ENCODE measurements around the gene ORAI3. TPM values are rescaled to one million over a fixed set of nuclear protein-coding genes. Genes with fewer than 3 reads are reported as not detected.

Gene ORAI3
- total RNA-seq, 1 experiment from 2014 or later, result 9.0 TPM

GRCh38 chr16:30947541-30947858, 1.4 kb upstream of the ORAI3 start:
- no peak for ATAC-seq
- H2AFZ ChIP-seq (ENCODE audit: low read depth, low read length, poor library complexity, severe bottlenecking), result no peak overlapping the region
- H3K4me2 ChIP-seq (ENCODE audit: low read length), result no peak overlapping the region
- no peaks in the 10 kb centered on the region for H3K27me3 ChIP-seq (ENCODE audit: insufficient read depth, low read length)
- ChIA-PET RAD21 (ENCODE audit: low non-redundant PET in 1 of 2, low total read pairs in 2 of 2, uncharacterized antibody in 2 of 2, unreplicated experiment in 2 of 2) (no interaction called here), CTCF (no interaction called here), POLR2A (no interaction called here)
- no peak overlapping the region for H3K9ac ChIP-seq (ENCODE audit: low read length)
- H3K36me3 ChIP-seq (ENCODE audit: control insufficient read depth in 1 of 2, insufficient read depth in 2 of 2, low read length in 2 of 2), result peaks cover 14 to 16% of the 10 kb centered on the region in 2 experiments
- TF ChIP-seq ZNF274 (IDR thresholded peaks at IDR 0.05; ENCODE audit: low read depth, low read length) (no peak), CEBPB (IDR thresholded peaks at IDR 0.05; ENCODE audit: low read depth) (no peak), REST (IDR thresholded peaks at IDR 0.05; ENCODE audit: low read depth) (no peak), CTCF (IDR thresholded peaks at IDR 0.05 in 2 of 3, conservative IDR thresholded peaks at IDR 0.05 in 1 of 3; ENCODE audit: borderline replicate concordance in 1 of 3, insufficient read depth in 1 of 3, low read depth in 2 of 3, low read length in 2 of 3) (no peak), SP1 (IDR thresholded peaks at IDR 0.05; ENCODE audit: low read depth) (no peak), POLR2A (IDR thresholded peaks at IDR 0.05; ENCODE audit: borderline replicate concordance, extremely low read depth, insufficient read depth, insufficient read length) (no peak), ZBTB33 (IDR thresholded peaks at IDR 0.05; ENCODE audit: extremely low read depth, insufficient replicate concordance, low read length) (no peak), EZH2 (IDR thresholded peaks at IDR 0.05) (no peak), YY1 (IDR thresholded peaks at IDR 0.05; ENCODE audit: extremely low read depth, insufficient replicate concordance, low read depth, low read length) (no peak), SRF (IDR thresholded peaks at IDR 0.05; ENCODE audit: low read depth) (no peak), EZH2phosphoT487 (IDR thresholded peaks at IDR 0.05; ENCODE audit: borderline replicate concordance) (no peak), POLR2AphosphoS5 (IDR thresholded peaks at IDR 0.05; ENCODE audit: low read depth, low read length) (no peak), ELF1 (IDR thresholded peaks at IDR 0.05; ENCODE audit: borderline replicate concordance, low read depth) (no peak), CBX3 (IDR thresholded peaks at IDR 0.05; ENCODE audit: low read depth) (no peak), ZFX (IDR thresholded peaks at IDR 0.05) (no peak), SIN3A (IDR thresholded peaks at IDR 0.05; ENCODE audit: low read depth) (no peak), TCF7L2 (IDR thresholded peaks at IDR 0.05; ENCODE audit: borderline replicate concordance, extremely low read depth, insufficient read depth, insufficient read length) (no peak), MAX (IDR thresholded peaks at IDR 0.05) (no peak), FOSL1 (IDR thresholded peaks at IDR 0.05; ENCODE audit: low read depth) (no peak), EGR1 (IDR thresholded peaks at IDR 0.05; ENCODE audit: low read depth) (no peak)
- H3K4me3 ChIP-seq (replicated peaks in 1 of 2; ENCODE audit: low read depth in 1 of 2, low read length in 2 of 2), result no peak overlapping the region
- H4K20me1 ChIP-seq (ENCODE audit: insufficient read depth), result no peaks in the 10 kb centered on the region
- BruUV-seq (replicated peaks), result no TSS peak
- H3K27ac ChIP-seq (ENCODE audit: low read depth, low read length), result no peak overlapping the region; the same call in 1 of the 2 replicates
- intact Hi-C loops (cut with micrococcal nuclease), result no loop called here
- no peaks in the 10 kb centered on the region for H3K9me3 ChIP-seq (ENCODE audit: control insufficient read depth in 1 of 2, insufficient read depth in 1 of 2, low read depth in 1 of 2, low read length in 2 of 2)
- DNase-seq (ENCODE audit: low read depth, low spot score), result no peak
- H3K79me2 ChIP-seq (ENCODE audit: insufficient read depth, low read length), result peaks cover 3% of the 10 kb centered on the region; the same call in 1 of the 2 replicates
- no peaks in the 10 kb centered on the region for H3K9me2 ChIP-seq (ENCODE audit: insufficient read depth)
- peaks cover 15 to 33% of the 10 kb centered on the region in 2 experiments for H3K4me1 ChIP-seq (ENCODE audit: control insufficient read depth in 1 of 2, insufficient read depth in 2 of 2, low read length in 2 of 2)
